Gastrocnemius medialis (tissue), 4 donors: ENCODE measurements around the gene PBX4.

ENCODE experiments used
- CTCF ChIP-seq, 5 experiments: fragments of 450-650 bp in 3 of 5; fragments of 200-600 bp in 2 of 5; sonication (generic) in 2 of 5; IDR thresholded peaks in 4 of 5; conservative IDR thresholded peaks in 1 of 5; 1 replicate in 4 of 5; 2 replicates in 1 of 5; pipeline ENCODE4 v1.5.1; 2016 to 2019; ENCODE audit warnings: antibody characterized with exemption in 5 of 5, mild to moderate bottlenecking in 3 of 5, moderate library complexity in 3 of 5
- POLR2A ChIP-seq, 2 donors: fragments of 450-650 bp; IDR thresholded peaks; one replicate each; pipeline ENCODE4 v1.6.1; 2017; ENCODE audit warnings: antibody characterized with exemption in 2 of 2, mild to moderate bottlenecking in 2 of 2, moderate library complexity in 2 of 2

GRCh38 chr19:19623383-19623782, 4.9 kb upstream of the PBX4 start:
- TF ChIP-seq CTCF (IDR thresholded peaks at IDR 0.05 in 4 of 5, conservative IDR thresholded peaks at IDR 0.05 in 1 of 5) (no peak), POLR2A (IDR thresholded peaks at IDR 0.05) (no peak)
